Stimulated activated naive CD4-positive, alpha-beta T cell treated with Interleukin-2 at 50 U/mL for 16 hours (primary cell): ENCODE results near the gene CHD5.
A peak's percentile ranks its signal among the peaks of the same experiment; 100 is the strongest.

ENCODE experiments used
- DNase-seq: peaks from one replicate; lab custom pipeline; 2025; lab: John Stamatoyannopoulos, UW

CHD5 gene

DNA sequence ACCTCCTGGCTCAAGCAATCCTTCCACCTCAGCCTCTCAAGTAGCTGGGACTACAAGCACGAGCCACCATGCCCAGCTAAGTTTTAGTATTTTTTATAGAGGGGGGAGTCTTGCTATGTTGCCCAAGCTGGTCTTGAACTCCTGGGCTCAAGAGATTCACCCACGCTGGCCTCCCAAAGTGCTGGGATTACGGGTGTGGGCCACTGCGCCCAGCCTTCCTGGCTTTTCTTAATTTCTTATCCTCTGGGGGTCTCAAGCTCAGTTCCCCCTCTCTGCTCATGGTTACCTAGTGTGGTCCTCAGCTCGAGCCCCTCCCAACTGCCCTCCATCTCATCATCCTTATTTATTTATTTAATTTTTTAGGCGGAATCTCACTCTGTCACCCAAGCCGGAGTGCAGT, 22.1 kb upstream of the CHD5 start:
- no peak for DNase-seq

DNA sequence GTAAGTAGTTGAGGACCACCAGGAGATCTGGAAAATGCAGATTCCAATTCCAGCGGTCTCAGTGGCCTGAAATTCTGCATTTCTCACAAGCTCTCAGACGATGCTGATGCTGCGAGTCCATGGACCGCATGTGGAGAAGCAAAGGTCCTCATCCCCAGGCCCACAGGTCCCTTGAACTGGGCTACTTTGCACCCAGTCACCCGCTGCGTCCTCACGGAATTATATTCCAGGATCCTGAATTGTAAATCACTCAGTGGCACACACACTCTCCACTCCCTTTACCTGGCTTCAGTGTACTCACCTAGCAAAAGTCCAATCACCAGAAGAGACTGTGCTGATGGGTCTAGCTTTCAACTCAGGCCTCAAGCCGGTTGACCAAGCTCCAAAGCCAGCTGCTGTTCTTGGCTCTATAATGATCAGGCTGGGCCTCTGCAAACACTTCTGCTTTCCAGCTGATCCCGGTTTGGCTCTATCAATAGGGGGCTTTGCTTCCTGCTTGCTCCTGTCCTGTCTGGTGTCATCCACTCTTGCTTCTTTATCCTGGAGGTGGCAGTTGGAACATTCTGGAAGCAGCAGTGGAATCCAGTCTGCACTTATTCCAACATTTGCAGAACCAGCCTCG, 20.2 kb upstream of the CHD5 start:
- DNase-seq, result no peak

DNA sequence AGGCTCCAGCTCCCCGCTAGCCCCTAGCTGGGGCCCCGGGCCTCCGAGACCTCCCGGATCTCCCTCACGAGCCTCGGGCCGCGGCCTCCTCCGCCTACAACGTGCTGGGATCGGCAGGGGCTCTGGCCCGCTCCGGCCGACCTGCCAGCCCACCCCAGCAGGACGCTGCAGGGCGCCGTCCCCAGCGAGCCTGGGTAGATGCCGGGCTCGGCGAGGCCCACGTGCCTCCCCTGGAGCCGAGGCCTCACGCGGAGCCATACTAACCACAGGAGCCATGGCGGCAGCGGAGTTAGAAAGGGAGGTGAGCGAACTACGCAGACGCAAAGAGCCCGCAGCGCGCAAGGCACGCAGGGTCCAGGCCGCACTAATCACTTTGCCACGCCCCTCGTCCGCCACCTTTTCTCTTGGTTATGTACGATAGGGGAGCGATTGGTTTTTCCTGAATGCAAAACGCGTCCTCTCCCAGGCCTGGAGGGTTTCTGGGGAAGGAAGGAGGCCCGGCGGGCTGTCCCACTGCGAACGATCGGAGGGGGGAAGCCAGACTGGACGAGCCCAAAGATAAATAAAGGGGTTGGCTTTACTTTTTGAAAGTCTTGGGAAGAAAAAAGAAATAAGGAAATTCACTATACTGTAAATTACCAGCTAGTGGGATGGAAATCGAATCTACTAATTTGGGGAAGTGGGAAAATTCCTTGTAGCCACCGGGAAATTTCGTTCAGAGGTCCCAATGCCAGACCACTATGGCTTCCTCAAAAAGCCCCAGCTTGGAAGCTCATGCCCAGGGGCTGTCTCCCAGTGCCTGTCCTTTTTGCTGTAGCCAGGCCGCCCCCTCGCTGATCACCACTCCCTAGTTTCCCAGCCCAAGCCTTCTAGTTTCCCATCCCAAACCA, 19.4 kb upstream of the CHD5 start, which contains the start of gene RPL22:
Gene RPL22, minus strand, starts transcription at position 298 of the 890 bp plus-strand sequence. Its CDS starts 22 bp downstream, at position 276.
- DNase-seq, result peak; percentile 99

DNA sequence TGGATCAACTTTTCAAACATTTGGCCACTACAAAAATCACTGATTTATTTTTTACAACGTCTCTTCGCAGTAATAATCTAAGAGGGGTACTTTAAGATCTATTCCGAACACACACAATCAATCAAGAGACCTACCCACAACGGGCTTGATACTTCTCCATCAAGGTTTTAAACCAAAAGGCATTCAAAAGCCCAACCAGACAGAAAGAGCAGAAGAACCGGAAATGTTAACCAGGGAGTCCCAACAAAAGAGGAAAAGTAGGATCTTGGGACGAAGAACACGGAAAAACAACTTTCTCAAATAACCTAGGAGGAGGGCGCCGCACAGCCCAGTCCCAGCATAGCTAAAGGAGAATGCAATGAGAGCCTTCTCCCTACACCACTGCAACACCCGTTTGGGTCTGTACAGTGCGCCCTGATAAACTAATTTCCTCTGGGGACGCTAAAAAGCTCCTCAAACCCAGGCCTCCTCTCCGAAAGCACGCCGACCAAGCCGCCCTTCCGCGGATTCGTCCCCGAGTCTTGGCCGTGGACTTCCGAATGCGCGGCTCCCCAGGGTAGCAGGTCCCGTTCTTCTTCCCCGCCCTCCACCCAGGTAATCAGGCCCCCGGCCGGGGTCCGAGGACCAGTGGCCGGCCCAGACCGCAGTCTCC, 18.7 kb upstream of the CHD5 start:
- DNase-seq, result peak; percentile 23

DNA sequence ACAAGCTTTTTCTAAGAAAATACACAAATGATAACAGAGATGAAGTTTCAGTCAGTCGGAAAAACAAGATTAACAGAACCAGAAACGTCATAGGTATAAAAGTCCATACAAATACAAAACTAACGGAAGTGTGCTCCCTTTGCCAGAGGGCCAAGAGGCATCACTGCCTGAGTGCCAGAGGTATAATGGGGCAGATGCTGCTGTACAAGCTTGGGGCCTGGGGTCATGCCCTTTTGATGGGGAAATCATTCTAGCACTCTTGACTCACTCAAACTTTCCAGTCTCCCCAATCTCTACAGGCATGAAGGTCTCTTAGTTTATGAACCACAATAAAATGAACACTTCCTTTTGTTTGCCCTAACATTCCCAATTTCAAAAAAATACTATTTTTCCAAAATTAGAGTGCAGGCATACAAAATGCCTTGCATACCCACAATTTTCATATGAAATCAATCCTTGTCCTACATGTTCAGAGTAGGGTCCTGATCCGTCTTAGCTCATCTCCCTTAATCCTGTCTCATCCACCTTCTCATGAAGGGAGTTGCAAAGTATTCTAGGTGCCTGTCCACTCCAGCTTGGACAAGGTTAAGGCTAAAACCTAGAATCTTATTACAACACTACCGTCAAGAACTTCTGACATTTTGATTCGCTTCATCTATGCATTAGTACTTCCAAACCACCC, 17.8 kb upstream of the CHD5 start:
- no peak for DNase-seq

DNA sequence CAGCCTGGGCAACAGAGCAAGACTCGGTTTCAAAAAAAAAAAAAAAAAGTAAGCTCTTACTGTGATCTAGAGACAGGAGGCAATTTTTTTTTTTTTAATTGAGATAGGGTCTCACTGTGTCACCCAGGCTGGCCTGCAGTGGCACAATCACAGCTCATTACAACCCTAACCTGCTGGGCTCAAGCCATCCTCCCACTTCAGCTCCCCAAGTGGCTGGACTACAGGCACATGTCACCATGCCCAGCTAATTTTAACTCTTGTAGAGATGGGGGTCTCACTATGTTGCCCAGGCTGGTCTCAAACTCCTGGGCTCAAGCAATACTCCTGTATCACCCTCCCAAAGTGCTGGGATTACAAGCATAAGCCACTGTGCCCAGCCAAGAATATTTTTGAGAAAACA, 11.8 kb upstream of the CHD5 start:
- DNase-seq, result no peak

DNA sequence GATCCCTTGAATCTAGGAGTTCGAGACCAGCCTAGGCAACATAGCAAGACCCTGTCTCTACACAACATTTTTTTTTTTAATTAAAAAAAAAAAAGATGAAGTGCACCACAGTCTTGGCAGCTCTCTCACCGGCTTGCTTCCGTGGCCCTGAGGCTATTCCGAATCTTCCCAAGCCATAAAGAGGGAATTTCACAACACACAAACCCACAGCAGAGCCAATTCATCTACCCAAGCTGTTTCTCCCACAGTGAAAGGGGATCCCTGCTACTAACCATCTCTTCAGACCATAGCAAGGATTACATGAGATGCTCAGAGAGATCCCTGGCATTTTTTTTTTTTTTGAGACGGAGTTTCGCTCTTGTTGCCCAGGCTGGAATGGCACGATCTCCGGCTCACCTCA, 8.3 kb upstream of the CHD5 start:
- no peak for DNase-seq

DNA sequence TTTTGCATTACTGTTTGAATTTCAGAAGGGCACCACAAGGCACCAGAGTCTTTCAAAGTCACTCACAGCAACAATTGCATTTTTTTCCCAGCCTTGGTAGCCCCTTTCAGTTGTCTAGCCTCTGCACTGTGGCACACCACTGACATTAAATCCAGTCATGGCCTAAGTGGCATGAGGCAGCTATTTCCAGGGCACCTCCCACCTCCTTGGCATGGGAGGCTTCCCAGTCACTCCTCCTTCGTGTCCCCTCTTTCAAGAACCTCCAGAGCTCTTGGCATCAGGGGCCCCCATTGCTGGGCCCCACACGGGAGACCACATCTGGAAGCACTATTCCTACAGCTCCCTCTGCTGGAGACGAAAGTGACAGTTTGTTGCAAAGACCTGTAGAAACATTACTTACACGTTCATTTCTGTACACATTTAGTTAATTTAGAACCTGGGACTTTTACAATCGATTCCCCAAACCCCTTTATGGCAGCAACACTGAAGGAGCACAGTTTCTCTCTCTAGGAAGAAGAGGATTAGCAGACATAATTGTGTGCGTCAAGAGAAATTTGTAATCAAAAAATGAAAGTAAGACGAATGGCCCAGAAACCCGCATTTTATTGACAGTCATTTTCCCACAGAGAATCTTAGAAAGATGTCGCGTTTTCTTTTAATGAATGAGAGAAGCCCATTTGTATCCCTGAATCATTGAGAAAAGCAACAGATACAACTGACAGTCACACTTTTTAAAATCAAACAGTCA, 5.7 kb upstream of the CHD5 start:
- DNase-seq, result peak; percentile 10

DNA sequence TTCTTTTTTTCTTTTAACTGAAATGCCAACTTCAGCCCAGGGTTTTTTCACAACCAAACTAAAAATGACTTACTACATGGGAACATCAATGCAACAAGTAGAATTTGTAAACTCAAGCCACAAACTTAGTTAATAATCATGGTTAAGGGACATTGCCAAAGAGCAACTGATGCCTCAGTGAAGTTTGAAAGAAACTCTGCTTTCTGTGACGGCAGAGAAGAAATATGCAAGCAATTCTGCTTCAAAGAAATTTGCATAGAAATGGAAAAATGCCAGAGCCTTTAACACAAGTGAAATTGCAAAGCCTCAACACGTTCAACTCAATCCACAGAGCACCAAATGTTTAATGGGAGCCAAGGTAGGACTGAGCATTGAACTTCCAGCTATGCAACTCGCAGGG, 5.0 kb upstream of the CHD5 start:
- no peak for DNase-seq

DNA sequence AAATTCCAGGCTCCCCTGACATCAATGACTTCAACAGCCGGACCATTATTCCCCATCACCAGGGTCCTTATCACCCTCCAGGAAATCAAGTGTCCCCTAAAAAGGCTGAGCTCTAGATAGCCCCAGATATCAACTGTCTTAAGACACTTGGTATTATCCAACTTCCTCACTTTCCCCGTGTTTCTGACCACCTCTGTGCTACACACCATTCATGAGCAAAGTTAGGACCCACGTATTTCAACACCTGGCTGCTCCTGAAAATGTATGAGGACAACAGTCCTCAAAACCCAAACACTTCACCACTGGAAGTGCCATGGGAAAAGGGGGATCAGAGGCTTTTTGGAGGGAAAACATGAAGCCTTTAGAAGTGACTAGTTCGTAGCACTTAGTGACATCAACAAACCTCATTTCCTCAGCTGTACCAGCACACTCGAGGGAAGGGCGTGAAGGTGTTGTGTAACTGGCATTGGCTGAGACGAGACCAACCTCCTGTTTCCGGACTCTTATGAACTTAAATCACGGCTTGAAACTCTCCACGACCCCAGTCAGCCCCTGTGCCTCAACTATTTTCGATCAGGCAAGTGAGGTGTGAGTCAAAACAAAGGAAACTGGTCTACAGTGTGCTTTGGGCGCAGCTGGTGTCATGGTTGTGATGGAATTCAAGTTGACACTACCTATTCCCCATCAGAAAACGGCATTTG, 4.1 kb upstream of the CHD5 start:
- DNase-seq, result no peak

DNA sequence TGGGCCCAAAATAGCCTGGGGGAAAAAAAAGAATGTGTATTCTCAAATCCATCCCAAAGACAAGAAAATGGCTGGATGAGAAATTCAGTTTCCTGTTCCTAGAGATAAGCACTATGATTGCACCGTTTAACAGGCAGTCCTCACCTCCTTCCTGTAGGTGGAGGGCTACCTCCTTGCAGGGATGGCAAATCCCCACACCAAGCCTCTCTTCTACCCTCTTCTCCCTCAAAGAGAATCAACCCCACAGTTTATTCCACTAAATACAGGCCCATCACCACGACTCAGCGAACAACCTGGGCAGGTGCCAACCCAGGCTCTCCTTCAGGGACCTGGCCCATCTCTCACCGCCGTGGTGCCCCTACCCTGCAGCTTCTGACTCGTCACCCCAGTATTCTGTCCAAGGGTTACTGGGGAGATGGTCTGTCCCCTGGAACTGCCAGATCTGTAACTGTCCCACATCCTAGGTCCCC, 3.4 kb upstream of the CHD5 start:
- no peak for DNase-seq

DNA sequence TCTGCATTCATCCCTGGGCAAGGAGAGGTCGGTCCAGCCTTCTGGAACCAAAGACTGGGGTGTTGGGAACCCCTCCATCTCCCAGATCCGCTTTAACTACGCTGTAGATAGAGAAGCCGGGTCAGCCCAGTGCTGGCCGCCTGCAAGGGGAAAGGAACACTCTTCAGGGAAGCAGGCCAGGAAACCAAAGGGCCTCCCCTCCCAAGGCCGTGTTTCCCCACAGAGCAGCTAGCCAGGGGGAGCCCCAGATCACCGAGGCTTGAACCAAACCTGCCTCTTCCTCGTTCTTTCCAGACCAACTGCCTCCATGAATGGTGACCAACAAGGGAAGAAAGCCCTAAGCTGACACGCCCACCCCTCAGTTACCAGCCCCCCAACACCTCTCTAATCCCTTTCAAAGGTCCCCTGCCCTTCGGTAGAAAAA, 1.2 kb upstream of the CHD5 start:
- DNase-seq, result no peak

DNA sequence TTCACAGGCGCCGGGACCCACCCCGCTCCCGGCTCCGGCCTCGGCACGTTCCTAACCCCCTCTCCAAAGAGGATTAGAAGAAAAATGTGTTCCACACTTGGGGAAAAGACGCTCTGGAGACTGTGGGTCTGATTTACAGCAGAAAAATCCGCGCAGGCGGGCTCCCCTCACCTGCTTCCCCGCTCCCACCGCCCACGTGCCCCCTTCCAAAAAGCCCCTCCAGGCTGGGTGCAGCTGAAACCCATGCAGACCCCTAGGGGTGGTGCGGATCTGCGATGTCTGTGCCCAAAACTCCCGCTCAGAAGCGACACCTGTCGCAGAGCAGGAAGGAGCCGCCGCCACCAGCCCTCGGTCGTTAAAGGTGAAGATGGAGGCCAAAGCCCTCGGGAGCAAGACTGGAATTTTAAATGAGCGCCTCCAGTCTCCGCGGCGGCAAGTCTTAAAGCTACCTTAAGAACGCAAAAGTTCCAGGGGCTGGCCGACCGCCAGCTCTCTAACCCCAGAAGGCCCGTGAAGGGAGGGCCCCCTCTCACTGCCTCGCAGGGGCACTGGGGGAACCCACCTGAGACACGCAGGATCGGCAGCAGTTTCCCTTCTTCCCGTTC, 688 bp upstream of the CHD5 start:
- no peak for DNase-seq

DNA sequence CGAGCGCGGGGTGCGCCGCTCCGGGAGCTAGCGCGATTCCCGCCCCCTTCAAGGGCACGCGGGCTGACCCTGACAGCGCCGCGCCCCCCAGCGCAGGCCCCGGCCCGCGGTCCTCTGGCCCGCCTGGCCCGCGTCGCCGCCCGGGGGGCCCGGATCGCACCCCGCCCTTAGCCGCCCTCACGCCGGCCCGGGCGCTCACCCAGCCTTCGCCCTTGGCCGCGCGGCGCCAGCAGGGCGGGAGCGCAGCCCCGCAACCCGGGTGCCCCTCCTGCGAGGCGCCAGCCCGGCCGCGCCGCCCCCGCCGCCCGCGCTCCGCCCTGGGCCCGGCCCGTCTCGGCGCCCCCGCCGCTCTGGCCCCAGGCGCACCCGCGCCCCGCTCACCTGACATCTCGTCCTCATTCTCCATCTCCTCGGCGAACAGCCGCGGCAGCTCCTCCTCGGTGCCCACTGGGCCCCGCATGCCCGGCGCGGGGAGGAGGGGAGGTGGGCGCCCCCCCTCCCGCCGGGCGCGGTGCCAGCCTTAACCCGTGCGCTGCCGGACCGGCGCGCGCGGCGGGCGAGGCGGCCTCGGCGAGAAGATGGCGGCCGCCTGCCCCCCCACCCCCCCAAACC, 451 bp downstream of the CHD5 start:
- DNase-seq, result no peak

DNA sequence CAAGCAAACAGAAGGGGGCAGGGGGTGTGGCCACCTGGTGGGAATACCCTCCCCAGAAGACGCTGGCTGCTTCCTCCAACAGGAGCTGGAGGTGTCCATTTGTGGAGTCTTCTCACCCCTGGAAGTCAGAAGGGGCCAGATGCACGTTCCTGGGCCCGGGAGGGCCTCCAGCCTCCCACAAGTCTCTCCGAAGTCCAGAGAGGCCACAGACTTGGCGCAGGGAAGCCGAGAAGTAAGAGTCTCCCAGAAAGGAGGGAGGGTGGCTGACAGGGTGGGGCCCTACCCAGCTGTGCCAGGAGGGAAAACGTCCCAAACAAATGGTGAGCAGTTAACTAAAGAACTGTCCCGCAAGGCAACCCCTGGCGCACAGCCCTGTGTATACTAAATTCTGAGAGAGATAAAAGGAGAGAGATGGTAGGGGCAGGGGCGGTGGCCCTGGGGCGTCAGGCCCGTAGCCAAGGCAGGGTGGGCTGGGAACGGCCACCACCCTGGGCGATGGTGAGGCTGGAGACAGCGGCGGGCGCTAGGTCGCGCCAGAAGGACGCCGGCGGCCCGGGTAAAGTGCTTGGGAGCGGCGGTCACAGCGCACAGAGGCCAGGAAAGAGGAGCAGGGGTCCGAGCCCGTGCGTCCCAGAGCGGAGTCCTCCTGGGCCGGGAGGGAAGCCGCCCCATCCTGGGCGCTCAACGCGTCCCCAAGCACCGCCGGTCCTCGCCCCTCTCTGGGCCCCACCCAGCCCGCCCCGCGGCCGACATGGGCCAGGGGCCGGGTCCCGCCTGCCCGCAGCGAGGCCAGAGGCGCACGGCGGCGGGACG, 1.2 kb downstream of the CHD5 start:
- no peak for DNase-seq

DNA sequence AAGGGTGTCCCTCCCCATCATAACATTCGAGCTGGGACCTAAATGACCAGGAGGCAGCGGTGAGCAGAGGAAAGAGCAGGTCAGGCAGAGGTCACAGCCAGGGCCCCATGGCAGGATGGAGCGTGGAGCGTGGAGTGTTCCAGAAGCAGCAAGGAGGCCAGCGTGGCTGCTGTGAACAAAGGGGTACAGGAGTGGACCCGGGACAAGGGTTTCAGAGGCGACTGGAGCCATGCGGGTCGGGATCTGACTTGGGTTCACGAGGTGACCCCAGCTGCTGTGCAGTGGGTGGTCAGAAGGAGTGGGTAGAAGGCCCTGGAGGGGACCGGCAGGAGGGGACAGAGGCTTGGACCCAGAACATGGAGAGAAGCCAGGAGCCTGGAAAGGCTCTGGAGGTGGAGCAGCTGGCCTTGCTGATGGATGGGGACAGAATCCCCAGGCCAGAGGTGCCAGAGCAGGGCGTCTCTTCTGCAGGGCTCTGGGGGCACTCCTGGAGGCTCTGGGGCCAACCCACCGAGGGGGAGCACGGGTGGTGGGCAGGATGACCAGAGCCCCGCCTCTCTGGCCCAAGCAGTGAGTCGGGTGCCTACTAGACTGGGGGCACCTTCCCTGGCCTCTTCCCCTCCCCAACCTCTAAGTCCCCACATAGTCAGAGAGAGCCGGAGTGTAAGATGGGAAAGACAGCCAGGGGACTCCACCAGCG, 2.3 kb downstream of the CHD5 start:
- no peak for DNase-seq

DNA sequence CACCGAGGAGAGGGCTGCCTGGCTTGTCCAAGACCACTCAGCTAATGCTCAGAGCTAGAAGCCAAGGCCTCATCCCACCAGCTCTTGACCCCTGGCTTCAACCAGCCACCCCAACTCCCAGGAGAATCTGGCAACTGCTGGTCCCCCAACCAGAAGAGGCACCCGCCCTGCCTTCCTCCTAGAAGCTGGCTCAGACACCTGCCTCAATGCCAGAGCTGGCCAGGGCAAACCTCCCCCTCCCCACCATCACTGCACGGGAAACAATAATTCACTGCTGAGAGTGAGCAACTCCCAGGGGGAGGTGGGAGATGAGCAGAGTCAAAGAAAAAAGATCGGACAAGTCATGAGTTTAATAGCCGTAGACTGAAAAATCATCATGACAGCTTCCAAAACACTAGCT, 3.3 kb downstream of the CHD5 start:
- DNase-seq, result no peak

DNA sequence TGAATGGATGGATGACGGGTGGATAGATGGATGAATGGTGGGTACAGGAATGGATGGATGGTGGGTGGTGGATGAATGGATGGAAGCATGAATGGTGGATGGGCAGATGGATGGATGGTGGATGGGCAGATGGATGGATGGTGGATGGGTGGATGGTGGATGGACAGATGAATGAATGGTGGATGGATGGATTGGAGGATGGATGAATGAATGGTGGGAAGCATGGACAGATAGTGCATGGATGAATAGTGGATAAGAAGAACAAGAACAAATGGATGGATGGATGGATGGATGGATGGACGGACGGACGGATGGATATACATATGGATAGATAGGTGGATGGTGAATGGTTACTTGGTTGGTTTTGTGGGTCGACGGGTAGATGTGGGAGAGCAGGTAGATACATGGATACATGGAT, 4.7 kb downstream of the CHD5 start:
- no peak for DNase-seq
